GM21390 (cell line): ENCODE measurements around the gene KRTAP5-5.
"Not testable (repeated sequence)": the region's sequence is repeated elsewhere in the genome, so short reads cannot be mapped to it uniquely, and the experiment has no call there.

Experiments
- ATAC-seq: cut with Tn5 transposase; IDR thresholded peaks from one replicate; pipeline ENCODE4 v1.9.1; 2021; ENCODE audit not compliant: unreplicated experiment

KRTAP5-5 gene

GRCh38 chr11:1641096-1641495 lies 11.5 kb downstream of the KRTAP5-5 start:
- ATAC-seq = no peak

DNA sequence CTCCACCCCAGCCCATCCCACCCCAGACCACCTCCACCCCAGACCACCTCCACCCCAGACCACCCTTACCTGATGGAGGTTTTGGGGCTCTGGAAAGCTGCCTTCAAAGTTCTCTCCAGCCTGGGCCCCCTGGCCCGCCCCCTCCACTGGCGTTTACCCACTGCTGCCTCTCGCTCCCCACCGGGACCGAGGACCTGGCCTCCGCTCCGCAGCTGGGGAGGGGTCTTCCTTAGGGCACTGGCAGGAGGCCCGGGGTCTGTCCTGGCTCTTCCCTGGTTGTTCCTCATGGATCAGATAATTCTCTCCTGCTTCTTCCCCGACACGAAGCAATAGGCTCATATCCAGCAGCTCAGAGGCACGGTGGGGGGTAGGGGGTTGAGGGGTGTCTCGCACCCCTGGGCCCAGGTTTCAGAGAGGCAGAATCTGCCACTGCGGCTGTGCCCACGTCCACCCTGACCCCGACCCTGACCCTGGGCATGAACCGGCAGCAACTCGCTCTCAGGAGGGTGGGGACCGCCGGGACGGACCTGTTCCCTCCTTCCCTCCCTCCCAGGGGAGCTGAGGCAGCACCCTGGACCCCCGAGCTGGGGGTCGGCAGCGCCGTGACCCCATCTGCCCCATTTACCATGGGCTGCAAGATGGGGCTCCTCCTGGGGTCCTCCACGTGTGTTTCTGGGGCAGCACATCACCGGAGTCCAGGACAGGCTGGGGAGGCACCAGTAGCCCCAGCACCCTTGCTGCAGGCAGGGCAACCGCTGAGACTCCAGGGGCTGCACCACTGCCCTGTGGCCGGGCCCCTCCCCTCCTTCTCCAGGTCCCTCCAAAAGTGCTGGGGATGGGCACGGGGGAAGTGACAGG lies 12.9 kb downstream of the KRTAP5-5 start:
- ATAC-seq = no peak

DNA sequence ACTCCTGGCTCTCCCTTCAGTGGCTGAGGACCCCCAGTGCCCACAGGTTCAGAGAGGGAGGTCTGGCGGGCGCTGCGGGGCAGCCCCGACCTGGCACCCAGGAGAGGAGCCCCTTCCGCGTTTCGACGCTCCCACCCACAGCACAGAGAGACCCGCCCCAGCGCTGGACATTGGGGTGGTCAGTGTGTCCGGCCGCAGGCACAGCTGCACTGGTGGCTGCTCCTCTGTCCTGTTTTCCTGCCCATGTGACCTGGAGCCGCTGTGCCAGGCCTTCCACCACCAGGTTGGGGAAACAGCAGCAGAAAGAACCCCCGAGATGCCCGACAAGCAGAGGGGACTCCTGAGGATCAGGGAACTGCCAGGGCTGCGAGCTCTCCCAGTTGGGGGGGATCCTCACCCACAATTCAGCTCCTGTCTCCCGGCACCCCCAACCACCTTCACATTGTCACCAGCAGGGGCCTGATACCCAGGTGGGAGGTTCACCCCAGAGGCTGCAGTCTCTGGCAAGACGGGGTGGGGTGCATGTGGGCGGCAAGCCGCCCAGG lies 13.6 kb downstream of the KRTAP5-5 start:
- no peak for ATAC-seq

GRCh38 chr11:1644601-1645356 lies 15.2 kb downstream of the KRTAP5-5 start:
- ATAC-seq = no peak

- ATAC-seq = no peak
These were observed 15.8 kb downstream of the KRTAP5-5 start for GRCh38 chr11:1645357-1645821.

DNA sequence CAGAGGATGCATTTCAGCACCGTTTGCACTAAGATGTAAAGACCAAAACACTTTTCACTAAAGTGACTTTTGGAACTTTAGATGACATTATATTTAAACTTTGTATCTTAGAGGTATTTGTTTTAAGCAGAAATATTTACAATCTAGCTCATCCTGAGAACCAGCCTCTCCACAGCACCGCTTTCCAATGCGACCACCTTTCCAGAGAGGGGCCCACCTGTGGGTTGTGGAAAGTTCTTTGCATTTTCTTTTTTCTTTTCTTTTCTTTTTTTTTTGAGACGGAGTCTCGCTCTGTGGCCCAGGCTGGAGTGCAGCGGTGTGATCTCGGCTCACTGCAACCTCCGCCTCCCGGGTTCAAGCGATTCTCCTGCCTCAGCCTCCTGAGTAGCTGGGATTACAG lies 17.0 kb downstream of the KRTAP5-5 start:
- not testable (repeated sequence) for ATAC-seq

GRCh38 chr11:1647901-1648652 lies 18.5 kb downstream of the KRTAP5-5 start:
- ATAC-seq = no peak

DNA sequence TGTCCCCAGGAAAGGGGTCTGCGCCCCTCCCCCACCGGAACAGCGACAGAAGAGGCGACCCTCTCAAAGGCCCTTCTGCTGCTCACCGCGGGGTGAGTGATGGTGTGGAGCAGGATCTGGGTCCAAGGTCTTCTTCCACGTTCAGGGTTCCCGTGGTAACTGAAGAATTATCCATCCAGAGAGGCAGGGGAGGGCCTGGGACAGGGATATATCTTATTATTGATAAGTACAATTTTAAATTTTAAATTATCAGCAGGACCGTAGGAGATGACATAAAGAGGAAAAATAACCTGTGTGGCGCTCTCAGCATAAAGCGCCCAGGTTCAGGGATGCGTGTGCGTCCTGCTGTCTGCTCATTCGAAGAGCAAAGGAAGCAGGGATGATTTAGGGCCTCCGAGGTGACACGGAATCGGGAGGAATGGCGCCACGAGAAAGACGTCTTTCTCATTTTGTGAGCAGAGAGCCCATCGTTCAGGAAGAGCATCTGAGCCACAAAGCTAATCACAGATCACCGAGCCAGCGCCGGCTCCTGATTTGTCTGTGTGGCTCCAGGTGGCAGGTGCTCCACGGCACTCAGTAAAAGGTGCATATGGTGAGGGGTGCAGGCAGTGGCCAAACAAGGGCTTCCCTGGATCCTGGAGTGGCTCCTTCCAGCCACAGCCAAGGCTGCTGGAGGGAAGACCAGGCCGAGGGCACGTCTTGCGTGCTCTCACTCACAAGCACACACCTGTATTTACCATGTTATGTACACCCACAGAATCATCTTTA lies 19.3 kb downstream of the KRTAP5-5 start:
- no peak for ATAC-seq

DNA sequence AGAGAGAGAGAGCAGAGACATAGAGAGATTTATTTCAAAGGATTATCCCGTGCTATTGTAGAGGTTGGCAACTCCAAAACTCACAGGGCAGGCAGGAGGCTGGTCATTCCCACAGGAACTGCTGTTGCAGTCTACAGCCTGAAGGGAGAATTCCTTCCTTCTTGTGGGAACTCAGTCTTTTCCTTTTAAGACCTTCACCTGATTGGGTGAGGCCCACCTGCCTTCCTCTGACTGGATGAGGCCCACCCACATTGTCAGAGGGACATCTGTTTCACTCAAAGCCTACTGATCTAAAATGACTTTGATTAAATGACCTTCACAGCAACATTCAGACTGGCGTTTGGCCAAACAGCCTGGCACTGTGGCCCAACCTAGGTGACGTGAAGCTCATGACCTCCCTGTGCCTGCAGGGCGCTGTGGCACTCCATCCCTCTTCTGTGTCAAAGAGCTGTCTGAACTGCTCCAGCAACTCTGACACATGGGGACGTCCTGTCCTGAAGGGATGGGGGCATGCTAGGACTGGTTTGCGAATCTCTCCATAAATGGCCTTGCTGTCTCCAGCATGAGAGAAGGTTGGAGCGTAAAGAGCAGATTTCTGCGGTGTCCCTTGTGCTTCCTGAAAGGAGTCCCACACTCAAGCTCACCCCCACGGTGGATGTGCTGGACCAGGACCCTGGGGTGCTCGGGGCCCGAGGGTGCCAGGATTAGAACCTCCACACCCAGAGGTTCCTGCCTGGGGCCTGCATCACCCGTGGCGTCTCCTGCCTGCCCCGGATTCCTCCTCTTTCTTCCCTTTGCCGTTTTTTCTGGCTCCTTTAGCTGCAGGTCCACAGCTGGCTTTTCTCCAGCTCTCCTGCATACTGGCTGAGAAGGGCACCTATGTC lies 20.7 kb downstream of the KRTAP5-5 start:
- no peak for ATAC-seq

GRCh38 chr11:1650918-1651262 lies 21.3 kb downstream of the KRTAP5-5 start:
- ATAC-seq = no peak

DNA sequence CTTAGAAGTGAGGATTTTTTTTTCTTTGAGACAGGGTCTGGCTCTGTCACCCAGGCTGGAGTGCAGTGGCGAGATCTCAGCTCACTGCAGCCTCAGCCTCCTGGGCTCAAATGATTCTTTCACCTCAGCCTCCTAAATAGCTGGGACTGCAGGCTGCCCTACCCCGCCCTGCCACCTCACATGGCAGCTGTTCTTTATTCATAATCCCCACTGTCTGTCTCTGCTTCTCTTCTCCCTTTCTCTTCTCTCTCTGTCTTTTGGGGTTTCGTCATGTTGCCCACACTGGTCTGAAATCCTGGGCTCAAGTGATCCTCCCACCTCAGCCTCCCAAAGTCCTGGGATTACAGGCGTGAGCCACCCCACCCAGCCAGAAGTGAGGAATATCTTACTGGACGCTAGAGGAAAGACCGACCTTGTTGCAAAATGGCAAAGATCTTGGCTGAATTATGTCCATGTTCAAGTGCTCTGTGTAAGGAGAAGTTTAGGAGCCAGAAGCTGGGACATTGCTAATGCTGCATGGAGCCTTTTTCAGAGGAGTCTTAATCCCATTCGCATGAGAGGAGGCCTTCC lies 21.9 kb downstream of the KRTAP5-5 start:
- ATAC-seq = no peak

GRCh38 chr11:1652026-1652425 lies 22.5 kb downstream of the KRTAP5-5 start:
- no peak for ATAC-seq

DNA sequence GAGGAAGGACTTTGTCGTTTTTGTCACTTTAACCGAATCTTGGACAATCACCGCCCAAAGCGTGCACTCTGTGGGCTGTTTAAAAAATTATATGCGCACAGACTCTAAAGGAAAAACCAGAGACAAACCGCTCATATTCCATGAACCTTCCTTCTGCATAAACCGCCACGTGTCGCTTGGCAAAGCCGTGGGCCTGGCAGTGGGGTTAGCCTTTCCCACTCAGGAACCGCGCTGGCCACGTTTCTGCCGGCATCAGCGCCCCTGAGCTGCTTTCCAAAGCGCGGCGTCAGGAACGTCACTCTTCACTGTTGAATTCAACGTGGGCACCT lies 22.8 kb downstream of the KRTAP5-5 start:
- no peak for ATAC-seq

GRCh38 chr11:1652771-1653540 lies 23.4 kb downstream of the KRTAP5-5 start:
- ATAC-seq = no peak

DNA sequence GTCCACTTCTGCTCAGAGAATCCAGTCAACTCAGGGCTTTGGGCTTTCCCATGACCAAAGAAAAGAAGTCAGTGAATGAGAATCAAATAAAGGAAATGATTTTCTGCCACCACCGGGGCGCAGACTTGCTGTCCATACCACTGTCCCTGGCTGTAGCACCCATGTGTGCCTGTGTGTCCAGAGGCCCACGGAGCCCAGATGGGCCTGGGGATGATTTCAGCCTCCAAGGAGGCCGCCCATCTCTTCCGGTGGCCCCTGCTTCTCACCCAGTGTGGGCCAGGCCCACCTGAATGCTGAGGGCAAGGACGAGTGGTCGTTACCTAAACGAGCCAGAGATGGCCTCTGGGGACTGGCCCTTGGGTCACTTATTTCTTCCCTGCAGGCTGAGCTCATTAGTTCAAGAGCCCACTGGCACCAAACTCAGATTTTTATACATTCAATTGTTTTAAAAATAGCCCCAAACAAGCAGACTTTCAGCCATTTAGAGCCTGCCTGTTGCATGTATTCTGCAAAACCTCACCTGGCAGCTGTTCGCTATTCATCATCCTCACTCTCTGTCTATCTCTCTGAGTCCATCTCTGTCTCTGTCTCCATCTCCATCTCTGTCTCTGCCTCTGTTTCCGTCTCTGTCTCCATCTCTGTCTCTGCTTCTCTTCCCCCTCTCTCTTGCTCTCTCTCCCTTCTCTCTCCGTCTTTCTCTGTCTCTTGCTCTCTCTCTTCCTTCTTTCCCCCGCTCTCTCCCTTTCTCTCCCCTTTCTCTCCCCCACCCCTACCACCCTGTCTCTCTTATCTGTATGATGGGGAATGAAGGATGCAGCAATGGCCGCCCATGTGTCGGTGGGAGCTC lies 24.2 kb downstream of the KRTAP5-5 start:
- ATAC-seq = no peak

DNA sequence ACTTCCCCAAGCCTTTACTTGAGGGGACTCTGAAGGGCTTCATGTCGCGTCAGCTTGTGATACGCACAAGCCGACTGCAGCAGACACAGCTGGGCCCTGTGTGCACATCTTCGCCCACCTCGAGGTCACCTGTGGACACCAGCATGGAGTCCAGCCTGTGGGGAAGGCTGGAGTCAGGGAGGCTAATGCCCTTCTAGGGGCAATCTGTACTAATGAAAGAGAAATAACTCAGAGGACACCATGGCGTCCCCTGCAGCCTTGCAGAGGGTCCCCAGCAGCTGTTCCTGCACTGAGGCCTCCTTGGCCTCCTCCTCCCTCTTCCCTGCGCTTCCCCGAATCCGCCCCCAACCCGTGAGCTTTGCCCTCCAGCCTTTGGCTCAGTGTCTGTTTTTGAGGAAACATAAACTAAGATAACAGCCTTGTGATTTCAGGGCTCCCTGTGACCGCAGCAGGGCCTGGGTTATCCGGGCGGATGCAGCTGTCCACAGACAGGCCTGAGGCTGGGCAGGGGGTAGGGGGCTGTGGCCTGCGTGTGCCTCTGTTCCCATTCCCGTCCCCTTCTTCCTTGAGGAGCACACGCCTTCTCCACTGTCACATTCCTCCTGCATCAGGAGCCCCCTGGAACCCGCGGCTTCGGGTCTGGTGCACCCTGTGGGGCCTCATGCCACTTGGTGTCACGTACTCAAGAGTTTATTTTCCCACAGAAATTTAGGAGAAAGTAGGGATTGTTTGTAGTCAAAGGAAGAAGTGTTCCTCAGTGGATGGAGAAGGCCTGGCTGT lies 25.0 kb downstream of the KRTAP5-5 start:
- no peak for ATAC-seq
